GM12873 (cell line): Measurements from ENCODE around the gene FGF12.

ENCODE experiments used
- TF ChIP-seq, protein P1 (sequence below): IDR thresholded peaks from 2 replicates; pipeline ENCODE4 v1.5.1; 2012; ENCODE audit warnings: low read depth, mild to moderate bottlenecking, moderate library complexity, low read length, control low read depth; ENCODE audit not compliant: insufficient read depth; ENCODE audit errors: missing control alignments

The FGF12 gene

DNA sequence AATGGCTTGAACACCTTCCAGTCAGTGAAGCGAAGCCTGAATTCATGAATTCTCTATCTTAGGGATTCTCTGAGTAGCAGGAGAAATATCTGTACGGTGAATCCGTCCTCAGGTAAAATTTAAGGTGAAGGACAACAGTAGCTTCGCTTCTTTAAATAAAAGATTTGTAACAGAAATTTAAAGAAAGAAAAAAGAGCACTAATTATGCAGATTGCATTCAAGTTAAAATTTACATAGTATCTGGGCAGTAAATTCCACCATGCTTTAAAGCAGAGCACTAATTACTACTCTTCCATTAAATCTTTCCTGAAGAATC lies 282.6 kb downstream of the FGF12 start:
- TF ChIP-seq, protein P1, sequence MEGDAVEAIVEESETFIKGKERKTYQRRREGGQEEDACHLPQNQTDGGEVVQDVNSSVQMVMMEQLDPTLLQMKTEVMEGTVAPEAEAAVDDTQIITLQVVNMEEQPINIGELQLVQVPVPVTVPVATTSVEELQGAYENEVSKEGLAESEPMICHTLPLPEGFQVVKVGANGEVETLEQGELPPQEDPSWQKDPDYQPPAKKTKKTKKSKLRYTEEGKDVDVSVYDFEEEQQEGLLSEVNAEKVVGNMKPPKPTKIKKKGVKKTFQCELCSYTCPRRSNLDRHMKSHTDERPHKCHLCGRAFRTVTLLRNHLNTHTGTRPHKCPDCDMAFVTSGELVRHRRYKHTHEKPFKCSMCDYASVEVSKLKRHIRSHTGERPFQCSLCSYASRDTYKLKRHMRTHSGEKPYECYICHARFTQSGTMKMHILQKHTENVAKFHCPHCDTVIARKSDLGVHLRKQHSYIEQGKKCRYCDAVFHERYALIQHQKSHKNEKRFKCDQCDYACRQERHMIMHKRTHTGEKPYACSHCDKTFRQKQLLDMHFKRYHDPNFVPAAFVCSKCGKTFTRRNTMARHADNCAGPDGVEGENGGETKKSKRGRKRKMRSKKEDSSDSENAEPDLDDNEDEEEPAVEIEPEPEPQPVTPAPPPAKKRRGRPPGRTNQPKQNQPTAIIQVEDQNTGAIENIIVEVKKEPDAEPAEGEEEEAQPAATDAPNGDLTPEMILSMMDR: no peak

DNA sequence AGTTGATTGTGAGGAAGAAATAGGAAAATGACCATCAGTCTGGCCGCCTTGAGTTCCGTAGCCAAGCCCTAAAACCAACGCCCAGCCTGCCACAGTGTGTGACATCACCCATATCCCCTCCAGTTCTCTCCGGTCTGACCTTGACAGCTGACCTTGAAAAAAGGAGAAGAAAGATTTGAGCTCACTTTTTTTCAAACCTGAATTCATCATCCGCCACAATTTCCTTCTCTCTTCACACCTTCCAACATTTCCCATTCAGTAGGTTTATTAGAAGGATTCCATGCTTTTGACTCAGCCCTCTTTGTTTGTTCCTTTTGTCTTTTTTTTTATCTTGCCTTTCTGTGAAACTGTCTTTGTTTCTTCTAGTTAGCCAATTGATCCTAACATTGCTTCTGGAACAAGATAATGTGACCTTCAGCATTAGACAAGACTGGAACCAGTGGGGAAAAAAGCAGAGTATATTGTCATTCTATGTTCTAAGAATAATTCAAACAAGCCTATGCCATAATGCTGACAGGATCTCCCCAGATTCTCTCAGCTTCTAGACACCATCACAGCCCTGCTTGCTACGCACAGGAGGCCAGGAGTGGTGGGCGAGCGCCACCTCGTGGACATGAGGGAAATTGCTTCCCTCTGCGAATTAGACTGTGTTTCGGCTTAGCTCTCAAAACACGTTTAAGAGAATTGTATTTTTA lies 283.1 kb downstream of the FGF12 start:
- TF ChIP-seq, protein P1: peak; percentile 98

DNA sequence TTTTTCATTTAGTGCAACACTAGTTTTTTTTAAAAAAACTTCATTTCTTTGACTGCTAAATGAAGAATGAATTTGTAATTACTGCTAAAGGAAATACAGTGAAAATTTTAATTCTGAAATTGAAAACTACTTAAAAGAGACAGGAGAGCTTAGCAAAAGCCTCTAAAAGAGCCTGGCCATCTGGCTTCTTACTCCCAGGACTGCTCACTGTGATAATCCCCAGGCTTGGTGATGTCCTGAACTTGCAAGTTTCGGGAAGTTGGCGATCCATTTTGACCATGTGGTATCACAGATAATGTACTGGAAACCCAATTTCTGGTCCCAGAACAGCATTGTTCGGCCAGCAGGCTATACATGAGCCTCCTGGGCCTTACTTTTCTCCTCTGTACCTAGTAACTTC lies 292.1 kb downstream of the FGF12 start:
- TF ChIP-seq, protein P1: no peak

DNA sequence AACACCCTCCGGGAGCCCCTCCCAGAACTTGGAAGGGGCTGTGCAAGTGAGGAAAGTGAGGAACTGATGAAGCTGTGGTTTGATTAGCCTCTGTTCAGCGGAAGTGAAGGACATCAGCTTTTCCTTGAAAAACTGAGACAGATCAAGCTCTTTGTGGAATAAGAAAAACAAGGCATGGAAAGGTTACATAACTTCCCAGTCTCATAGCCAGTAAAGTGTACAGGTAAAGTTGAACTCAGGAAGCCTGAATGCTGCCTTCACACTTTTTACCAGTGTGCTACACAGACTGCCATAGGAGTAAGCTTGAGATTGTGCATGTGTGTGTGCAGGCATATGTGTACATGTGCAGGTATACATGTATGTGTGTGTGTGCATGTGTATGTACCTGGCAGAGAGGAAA lies 293.2 kb downstream of the FGF12 start:
- TF ChIP-seq, protein P1: no peak

DNA sequence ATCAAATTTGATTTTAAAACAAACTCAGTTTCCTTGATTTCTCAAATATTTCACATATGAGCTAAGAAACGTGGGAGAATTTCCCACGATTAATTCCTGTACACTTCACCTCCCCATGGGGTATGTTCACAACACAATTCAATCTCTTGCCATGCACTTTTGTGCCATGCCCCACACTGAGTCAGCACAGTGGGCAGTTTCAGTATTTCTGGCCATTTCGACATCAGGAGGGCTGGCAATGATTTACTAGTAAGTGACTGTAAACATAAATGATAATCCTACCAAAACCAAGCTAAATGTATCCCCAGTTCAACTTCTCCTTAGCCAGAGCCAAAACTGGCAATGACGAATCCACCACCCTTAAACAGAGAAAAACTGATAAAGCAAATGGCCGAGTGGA lies 293.6 kb downstream of the FGF12 start:
- TF ChIP-seq, protein P1: no peak

DNA sequence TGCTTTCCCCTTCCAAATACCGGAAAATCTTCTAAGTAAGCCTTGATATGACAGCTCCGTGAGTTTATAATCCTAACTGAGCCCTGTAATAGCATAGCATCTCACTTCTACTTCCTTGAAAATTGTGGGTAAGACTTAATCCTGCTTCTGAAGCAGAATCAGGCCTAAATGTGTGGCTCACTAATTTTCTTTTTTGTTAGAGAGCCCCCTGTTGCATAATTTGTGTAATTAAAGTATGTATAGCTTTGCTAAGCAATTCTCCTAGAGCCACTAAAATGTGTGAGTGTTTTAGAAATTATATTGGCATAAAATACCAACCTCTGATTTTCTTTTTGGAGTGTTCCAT lies 304.4 kb downstream of the FGF12 start:
- TF ChIP-seq, protein P1: peak; percentile 7

DNA sequence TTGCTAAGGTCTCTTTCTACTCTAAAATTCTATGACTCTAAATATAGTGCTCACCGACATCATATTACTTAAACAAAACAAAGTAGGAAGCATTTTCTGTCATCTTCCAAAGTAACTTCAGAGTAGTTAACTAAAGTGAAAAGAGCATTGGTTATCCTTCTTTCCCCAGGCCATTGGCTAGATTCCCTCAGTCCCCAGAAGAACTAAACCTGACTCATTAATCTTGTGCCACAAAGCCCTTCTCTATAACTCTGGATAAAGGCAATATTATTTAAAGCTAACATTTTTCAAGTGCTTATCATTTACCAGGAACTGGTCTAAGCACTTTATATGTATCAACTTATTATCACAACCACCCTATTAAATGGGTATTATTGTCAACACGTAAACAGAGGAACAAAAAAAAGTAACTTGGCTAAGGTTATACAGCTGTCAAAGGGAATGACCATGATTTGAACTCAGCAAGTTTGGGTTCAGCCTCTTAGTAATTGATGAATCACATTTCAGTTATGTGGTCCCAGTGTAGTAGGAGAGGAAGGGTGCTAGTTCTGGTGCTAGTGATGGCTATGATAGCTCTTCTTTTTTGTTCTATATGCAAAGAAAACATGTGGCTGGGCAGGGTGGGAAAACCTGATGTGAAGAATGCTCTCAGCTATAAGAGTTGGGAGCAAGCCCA lies 304.9 kb downstream of the FGF12 start:
- TF ChIP-seq, protein P1: no peak
